ENCODE data around the gene PTPRG.

- TF ChIP-seq CTCF (conservative IDR thresholded peaks at IDR 0.05) (no peak), ZFX (IDR thresholded peaks at IDR 0.05) (no peak)
Observed at GRCh38 chr3:61758839-61759238, 197.5 kb downstream of the PTPRG start.
